Erythroblast (primary cell): ENCODE results near the gene TNK1.
"Not testable (repeated sequence)": the region's sequence is repeated elsewhere in the genome, so short reads cannot be mapped to it uniquely, and the experiment has no call there.

Experiments used
- GATA1 ChIP-seq: IDR thresholded peaks from 2 replicates; pipeline ENCODE4 v1.6.1; 2011; ENCODE audit warnings: low read depth, mild to moderate bottlenecking, control low read depth, low read length, moderate library complexity
- POLR2A ChIP-seq: IDR thresholded peaks from 2 replicates; pipeline ENCODE4 v1.6.1; 2011; ENCODE audit warnings: mild to moderate bottlenecking, low read length

DNA sequence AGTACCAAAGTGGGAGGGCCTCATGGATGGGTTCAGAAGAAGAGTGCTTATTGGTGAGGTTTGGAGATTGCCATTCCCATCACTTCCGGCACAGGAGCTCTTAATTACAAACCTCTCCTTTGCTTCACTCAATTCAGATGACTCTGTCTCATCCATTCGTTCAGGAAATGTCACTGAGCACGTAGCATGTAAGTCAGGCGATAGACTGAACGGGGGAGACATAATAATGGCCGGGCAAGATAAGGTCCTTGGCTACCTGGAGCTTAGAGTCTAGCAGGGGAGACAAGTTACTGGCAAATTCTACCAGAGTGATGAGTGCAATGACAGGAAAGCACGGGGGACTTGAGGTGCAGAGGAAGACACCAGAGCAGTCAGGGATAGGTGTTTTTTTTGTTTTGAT, 14.9 kb upstream of the TNK1 start:
- TF ChIP-seq POLR2A, GATA1: not testable (repeated sequence)
